SKM-1 treated with dmso at 0.1 percent for 144 hours (cell line): ENCODE measurements around the gene TVP23A.
A peak's percentile ranks its signal among the peaks of the same experiment; 100 is the strongest.
"Not testable (repeated sequence)": the region's sequence is repeated elsewhere in the genome, so short reads cannot be mapped to it uniquely, and the experiment has no call there.

Experiments used
- DNase-seq: peaks from one replicate; lab custom pipeline; 2025; ENCODE audit not compliant: unreplicated experiment; lab: John Stamatoyannopoulos, UW

TVP23A gene

DNA sequence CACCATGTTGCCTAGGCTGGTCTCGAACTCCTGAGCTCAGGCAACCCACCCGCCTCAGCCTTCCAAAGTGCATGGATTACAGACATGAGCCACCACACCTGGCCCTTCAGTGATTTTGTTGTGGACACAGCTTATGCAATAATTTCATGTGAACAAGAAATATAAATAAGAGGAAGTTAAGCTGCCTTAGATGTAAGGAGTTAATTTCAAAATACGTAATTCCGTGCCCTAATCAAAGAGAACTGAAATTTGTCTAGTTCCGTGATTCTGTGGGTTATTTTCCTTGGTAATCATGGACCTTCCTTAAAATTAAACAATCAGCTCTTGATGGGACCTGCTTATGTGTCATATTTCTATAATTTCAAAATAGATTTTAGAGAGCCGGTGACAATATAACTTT is 11.9 kb downstream of the TVP23A start:
- no peak for DNase-seq

DNA sequence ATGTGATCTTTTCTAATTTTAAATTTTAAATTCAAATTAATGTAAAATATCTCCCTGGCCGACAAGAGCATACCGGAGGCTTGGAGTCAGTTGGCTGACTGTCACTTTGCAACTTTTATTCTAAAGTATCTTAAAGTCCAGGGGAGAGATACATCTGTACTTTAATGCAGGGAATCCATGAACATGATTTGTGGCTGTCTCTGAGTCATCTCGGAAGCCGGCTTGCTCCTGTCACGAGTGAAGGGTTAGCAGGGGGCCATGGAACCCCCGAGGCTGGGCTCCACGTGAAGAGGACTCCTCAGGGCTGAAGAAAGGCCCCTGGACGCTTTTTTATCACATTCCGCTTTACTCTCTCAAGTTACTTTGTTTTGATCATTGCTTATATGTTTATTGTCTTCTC is 13.3 kb downstream of the TVP23A start:
- DNase-seq = no peak

DNA sequence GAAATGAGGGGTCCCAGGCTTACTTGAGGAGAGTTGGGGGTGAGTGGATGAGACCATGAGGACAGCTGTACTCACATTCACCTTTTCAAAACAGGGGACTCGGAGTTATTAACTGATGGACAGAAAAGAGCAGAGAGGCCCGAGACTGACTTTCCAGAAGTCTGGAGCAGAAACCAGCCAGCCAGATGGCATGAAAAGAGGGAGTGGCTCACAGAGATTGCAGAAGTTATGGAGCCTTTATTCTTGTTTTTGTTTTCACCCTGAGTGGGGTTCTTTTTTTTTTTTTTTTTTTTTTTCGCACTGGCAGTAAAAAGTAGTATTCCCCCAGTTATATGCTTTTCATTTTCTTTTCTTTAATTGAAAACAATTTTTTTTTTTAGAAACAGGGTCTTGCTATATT is 18.9 kb downstream of the TVP23A start:
- DNase-seq = no peak

DNA sequence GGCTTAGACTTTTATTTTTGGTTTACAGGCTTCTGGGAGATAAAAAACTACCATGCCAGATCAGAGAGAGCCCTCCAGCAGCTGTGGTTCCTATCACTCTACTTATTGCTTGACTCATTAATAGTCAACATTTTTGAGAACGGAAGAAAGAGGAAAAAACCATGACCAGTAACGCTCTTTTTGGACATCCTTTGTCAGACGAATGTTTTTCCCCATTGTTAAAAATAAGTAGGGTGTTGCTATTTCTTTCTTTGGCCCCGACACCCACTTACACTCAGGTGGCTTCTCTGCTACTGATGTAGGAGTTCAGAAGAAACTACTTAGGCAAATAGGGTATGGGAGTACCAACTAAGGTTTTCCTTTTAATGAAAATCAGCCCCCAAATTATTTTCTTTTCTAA is 27.5 kb downstream of the TVP23A start:
- no peak for DNase-seq

DNA sequence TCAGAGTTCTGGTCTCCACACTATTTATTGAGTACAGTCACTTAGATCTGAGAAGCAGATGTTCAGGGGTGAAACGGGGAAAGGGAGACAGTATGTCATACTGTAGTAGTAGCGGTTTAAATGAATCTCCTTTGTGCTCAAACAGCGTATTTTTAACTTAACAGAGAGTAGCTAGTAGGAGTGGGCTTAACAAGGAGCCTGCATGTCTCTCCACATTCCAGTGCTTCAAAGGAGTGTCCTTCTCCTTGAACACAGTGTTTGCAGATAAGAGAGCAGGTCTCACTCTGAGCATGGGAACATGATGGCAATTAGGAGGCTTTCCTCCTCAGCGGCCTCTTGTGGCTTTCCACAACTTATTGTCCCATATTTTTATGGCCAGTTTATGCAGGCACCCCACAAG is 30.0 kb downstream of the TVP23A start:
- not testable (repeated sequence) for DNase-seq

DNA sequence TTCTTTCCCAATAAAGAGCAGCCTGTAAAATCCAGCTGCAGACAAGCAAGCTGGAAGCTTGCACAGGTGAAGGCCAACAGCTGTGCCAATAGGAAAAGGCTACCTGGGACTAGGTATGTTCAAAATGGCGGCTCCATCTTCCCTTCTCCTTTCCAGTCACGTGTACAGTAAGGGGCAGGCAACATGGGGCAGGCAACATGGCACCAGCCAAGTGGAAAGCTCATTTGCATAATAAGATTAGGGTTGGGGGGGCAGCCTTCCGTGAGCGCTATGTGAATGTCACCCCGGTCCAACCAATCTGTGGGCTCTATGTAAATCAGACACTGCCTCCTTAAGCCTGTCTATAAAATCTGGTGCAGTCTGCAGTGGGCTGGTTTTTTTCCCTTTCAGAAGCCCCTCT is 31.3 kb downstream of the TVP23A start:
- no peak for DNase-seq

DNA sequence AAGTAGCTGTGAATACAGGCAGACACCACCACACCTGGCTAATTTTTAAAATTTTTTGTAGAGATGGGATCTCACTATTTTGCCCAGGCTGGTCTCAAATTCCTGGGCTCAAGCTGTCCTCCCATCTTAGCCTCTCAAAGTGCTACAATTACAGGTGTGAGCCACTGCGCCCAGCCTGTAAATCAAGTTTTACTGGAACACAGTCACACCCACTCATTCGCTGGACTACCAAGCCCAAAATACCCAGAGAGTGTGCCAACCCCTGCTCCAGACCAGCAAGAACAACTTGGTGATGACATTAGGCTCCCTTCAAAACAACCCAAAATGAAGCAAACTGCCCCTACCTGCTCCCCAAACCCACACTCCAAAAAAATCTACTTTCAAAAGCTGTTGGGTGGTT is 36.0 kb downstream of the TVP23A start:
- no peak for DNase-seq

DNA sequence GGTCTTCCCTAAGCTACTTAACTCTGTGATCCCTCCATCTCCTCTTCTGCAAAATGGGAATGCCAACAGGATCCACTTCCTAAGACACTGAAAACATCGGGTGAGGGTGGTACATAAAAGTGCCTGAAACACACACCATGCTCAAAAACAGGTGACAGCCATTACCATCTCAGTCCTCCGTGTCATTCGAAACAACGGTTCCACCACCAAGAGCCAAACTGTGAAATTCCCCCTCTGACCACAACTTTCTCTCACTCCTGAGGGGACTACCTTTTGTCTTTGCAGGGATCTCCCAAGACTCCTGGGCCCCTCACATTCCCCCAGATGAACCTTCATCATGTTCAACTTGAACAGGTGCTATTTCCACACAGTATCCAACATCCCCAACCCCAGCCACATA is 38.0 kb downstream of the TVP23A start:
- no peak for DNase-seq

DNA sequence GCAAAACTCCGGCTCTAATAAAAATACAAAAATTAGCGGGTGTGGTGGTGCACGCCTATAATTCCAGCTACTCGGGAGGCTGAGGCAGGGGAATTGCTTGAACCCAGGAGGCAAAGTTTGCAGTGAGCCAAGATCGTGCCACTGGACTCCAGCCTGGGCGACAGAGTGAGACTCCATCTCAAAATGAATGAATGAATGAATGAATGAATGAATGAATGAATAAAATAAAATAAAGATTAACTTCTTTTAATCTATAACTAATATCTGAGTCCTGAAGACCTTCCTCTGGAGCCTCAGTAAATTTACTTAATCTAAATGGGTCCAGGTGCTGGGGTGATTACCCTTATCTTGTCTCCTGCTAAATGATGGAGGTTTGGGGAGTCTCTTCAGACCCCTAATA is 38.7 kb downstream of the TVP23A start:
- not testable (repeated sequence) for DNase-seq

DNA sequence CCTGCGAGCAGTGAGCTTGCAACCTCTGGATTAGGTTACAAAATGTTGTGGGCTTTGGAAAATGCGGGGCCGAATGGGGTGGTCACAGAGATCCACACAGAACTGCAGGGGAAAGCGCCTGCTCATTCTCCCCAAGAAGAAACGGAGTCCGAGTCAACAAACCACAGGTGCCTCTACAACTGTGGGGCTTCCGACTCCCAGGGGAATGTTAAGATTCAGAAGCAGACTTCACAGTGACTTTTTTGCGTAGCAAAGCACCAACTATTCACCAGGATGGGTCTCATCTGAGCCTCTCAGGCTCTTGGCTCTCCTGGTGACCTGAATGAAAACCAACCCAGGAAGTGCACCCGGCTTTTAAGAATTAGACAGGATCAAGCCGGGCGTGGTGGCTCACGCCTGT is 41.2 kb downstream of the TVP23A start:
- DNase-seq = no peak

DNA sequence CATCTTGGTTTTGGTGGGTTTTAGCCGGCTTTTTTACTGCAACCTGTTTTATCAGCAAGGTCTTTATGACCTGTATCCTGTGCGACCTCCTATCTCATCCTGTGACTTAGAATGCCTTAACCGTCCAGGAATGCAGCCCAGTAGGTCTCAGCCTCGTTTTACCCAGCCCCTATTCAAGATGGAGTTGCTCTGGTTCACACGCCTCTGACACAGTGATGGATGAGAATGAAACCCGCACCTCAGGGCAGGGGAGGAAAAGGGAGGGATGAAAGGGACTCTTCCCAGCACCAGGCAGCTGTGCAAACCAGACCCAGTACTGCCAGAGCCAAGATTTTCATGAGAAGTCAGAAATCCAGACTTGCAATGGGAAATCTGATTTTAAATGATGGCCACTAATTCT is 41.7 kb downstream of the TVP23A start:
- DNase-seq = not testable (repeated sequence)

DNA sequence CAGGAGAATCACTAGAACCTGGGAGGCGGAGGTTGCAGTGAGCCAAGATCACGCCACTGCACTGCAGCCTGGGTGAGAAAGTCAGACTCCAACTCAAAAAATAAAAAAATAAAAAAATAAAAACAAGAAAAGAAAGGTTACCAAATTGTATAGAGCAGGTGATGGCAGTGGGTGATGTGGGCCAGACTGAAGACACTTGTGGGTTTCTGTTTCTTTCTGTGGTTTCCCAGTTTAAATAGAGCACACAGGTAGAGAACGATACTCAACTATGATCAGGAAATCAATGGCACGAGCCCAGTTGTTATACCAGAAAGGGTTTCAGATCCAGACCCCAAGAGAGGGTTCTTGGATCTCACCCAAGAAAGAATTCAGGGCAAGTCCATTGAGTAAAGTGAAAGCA is 42.3 kb downstream of the TVP23A start:
- no peak for DNase-seq

DNA sequence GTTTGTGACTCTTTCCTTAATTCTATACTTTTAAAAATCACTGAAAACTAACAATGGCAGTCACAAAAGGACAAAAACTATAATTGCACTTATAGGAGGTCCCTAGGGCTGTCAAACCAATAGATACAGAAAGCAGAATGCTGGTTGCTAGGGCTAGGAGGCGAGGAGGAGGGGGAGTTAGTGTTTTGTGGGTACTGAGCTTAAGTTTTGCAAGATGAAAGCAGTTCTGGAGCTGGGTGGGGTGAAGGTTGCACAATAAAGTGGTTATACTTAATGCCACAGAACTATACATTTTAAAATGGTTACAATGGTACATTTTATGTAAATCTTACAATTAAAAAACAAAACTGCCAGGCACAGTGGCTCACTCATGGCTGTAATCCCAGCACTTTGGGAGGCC is 47.7 kb downstream of the TVP23A start:
- DNase-seq = peak; percentile 86

DNA sequence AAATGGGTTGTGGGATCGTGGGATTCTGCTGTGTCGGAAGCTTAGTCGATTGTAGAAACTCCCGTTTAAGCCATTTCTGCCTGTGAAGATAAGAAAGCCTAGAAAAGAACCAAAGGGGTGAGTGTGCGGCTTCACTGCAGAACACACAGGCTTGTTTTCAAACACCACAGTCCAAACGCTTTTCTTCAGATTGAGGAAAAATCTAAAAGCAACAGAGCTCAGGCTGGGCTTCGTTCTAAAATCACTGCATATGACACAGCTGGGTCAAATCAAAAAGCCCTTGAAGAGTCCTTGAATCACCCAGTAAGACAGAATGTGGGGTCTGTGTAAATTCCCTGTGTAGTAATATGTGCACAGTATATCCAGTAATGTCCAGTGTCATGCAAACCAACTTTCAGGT is 49.2 kb downstream of the TVP23A start:
- DNase-seq = no peak

DNA sequence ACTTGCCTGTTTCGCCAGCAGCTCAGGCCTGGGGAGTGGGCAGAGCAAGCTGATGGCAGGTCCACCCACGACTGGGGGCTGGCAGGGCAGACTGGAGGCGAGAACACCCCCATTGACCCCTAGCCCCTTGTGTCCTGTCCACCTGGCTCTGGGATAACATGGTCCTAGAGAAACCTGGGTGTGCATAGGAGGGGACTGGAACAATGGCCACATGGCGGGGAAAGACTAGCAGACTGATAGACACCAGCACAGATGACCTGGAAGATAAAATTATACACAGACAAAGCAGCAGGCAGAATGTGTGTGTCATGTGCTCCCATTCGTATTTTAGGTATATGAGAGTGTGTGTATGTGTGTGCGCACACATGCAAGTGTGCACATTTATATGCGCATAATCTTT is 51.5 kb downstream of the TVP23A start:
- DNase-seq = no peak

DNA sequence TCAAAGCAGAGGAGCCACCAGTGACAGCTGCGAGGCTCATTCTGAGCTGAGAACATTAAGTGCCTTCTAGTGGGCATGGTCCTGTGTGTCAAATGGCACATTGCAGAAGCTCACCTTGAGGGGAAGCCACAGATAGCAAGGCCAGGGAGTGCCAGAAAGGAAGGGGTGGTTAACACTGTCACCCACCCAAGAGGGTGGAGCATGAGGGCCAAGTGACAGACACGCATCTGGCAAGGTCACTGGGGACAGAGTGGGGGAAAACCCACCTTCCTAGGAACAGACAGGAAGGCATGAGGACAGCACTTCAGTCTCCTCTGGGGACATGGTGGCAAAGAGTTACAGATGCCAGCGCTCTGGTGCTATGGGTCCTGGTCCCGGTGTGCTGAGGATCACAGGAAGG is 52.8 kb downstream of the TVP23A start:
- DNase-seq = no peak

DNA sequence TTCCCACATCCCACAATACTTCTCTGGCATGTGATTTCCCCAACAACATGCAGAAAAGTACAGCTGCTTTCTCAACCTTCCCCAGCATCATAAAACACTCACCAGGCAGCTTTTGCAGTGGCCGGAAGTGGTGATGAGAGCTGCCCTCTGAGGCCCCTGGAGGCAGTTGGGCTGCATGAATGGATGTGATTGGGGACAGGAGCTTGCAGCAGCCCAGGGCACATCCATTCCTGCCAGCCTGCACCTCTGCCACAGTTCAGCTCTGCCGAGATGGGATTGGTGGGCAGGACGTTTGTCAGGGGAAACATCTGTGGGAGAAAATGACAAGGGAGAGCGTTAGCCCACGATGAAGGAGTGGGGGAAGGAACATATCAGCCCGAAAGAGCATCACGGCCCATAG is 55.1 kb downstream of the TVP23A start:
- DNase-seq = no peak

DNA sequence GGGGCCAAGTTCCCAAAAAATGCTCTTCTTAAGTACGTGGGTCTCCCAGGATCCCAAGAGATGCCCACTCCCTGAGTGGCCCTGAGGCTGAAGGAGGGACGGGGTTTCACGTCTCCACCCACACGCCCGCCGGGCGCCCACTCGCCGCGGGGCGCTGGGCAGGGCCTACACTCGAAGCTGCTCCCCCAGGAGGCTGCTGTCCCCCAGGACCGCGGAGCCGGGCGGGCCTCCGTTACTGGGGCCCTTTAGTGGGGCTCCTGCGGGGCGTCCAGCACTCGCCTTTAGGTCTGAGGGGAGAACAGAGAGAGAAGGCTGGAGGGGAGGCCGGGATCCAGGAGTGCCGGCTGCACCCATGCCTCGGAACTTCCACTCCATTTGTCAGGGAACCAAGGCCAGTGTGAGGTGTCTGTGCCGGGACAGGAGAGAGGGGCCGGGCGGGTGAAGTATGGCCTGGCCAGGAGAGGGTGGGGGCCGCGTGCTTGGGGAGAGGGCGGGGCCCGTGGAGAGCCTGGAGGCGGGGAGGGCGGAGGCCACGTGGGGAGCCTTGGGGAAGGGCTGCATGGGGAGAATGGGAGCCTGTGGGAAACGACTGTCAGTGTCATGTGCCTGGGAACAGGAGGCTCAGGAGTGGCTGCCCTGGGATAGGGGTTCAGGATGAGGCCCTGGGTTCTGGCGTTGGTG is 56.1 kb downstream of the TVP23A start:
- no peak for DNase-seq

DNA sequence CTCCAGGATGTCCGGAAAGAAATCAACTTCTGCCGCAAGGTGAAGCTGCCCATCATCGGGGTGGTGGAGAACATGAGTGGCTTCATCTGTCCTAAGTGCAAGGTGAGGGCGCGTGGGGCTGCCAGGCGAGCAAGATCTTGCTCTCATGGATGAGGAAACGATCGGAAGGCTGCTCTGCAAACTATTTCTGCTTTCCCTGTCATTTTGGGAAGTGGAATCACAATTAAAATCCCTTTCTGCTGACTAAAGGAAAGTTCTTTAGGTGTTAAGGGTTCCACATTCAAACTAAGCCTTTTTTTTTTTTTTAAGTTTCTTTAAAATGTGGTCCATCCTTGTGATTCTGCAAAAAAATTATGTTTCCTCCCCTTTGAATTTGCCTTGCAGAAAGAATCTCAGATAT is 57.2 kb downstream of the TVP23A start:
- DNase-seq = no peak

DNA sequence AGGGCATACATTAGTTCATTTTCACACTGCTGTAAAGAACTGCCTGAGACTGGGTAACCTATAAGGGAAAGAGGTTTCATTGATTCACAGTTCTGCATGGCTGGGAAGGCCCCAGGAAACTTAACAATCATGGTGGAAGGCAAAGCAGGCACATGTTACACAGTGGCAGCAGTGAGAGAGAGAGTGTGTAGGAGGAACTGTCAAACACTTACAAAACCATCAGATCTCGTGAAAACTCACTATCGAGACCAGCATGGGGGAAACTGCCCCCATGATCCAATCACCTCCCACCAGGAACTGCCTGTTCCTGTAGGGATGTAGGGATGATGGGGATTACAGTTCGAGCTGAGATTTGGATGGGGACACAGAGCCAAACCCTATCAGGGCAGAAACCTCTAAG is 57.7 kb downstream of the TVP23A start:
- DNase-seq = no peak

DNA sequence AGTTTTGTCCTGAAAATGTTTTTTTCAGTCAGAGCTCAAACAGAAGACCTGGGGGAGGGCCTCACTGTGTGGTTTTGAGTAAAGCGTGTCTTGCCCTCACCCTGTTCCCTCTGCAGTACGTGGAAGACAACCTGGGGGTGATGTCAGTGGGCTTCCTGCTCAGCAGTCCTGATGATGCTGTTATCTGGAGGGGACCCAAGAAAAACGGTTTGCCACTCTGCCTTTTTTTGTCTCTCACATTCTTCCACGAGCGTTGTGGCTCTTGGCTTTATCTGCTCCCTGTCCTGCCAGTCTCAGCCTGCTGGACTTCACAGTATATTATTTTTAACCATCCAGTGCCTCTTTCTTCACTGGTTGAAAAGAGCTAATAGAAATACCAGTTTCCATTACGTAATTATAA is 62.0 kb downstream of the TVP23A start:
- no peak for DNase-seq

DNA sequence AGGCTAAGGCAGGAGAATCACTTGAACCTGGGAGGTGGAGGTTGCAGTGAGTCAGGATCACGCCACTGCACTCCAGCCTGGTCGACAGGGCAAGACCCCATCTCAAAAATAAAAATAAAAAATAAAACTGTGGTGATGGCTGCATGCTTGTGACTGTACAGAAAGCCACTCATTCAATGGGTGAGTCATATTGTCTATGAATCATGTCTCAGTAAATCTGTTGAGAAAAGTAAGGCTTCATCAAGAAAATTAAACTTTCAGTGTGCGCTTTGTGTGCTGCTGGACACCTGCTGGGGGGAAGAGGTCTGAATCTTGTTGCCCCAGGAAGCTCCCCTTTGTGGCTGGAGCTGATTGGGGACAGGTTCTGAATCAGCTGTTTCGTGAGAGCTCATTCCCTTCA is 63.7 kb downstream of the TVP23A start:
- DNase-seq = no peak

DNA sequence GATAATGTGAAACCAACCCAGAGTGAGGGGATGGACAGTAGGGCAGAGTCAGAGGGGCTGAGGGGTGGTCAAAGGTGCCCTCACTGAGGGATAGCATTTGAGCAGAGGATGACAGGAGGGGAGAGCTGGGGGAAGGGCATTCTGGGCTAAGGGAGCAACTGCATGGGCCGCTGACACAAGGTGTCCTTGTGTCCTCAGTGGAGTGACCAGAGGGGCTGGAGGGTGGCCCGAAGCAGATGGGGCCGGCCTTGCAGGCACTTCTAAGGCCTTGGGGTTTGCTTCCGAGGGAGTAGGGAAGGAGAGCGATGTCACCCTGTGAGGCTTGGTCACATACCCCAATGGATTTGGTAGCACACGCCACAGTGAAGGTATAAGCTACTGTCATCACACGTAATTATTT is 64.9 kb downstream of the TVP23A start:
- no peak for DNase-seq
